ENCODE results near the gene RNFT2.

Gene RNFT2

GRCh38 chr12:116717466-116718437 is 20.4 kb upstream of the RNFT2 start (continued):
- TF ChIP-seq ZNF501 (tag by site-specific recombination; IDR thresholded peaks at IDR 0.05): peak; percentile 53; the same call in 1 of the 2 replicates
- peak; percentile 41 for TF ChIP-seq SP7 (tag by site-specific recombination; IDR thresholded peaks at IDR 0.05)
- peak; percentile 13; the same call in 1 of the 2 replicates for TF ChIP-seq ZNF629 (tag by site-specific recombination; IDR thresholded peaks at IDR 0.05)
- no peak for TF ChIP-seq ZNF707 (tag by site-specific recombination; IDR thresholded peaks at IDR 0.05)
- TF ChIP-seq ZNF354C (tag by site-specific recombination; IDR thresholded peaks at IDR 0.05; ENCODE audit: borderline replicate concordance, low read depth): no peak
- peak; percentile 17; the same call in 1 of the 2 replicates for TF ChIP-seq ZNF639 (tag by site-specific recombination; IDR thresholded peaks at IDR 0.05)
- no peak for TF ChIP-seq ZSCAN18 (tag by site-specific recombination; IDR thresholded peaks at IDR 0.05)
- TF ChIP-seq ZNF23 (tag by site-specific recombination; IDR thresholded peaks at IDR 0.05; ENCODE audit: borderline replicate concordance): no peak
- TF ChIP-seq ZNF600 (tag by site-specific recombination; IDR thresholded peaks at IDR 0.05): peak; percentile 90
- peak; percentile 75; the same call in 1 of the 2 replicates for TF ChIP-seq ZEB2 (tag by site-specific recombination; IDR thresholded peaks at IDR 0.05)
- no peak for TF ChIP-seq ZNF146 (tag by site-specific recombination; IDR thresholded peaks at IDR 0.05)
- TF ChIP-seq HIC1 (tag by site-specific recombination; IDR thresholded peaks at IDR 0.05): peak; percentile 22; the same call in 1 of the 2 replicates
- TF ChIP-seq ZBTB17 (tag by site-specific recombination; IDR thresholded peaks at IDR 0.05): peak; percentile 96
- peak; percentile 63; the same call in 1 of the 2 replicates for TF ChIP-seq OVOL3 (tag by site-specific recombination; IDR thresholded peaks at IDR 0.05)
- no peak for TF ChIP-seq ZNF544 (tag by site-specific recombination; IDR thresholded peaks at IDR 0.05)
- peak; percentile 88 for TF ChIP-seq WT1 (tag by site-specific recombination; IDR thresholded peaks at IDR 0.05)
- peak; percentile 58; the same call in 1 of the 2 replicates for TF ChIP-seq ZFP37 (tag by site-specific recombination; IDR thresholded peaks at IDR 0.05)
- TF ChIP-seq ZNF561 (tag by site-specific recombination; IDR thresholded peaks at IDR 0.05; ENCODE audit: borderline replicate concordance): 0 out of 2 replicates have a peak, but pooled peaks have one; percentile 44
- TF ChIP-seq ELK4 (IDR thresholded peaks at IDR 0.05; ENCODE audit: borderline replicate concordance, low read depth, low read length): no peak
- no peak for TF ChIP-seq ZNF202 (tag by site-specific recombination; IDR thresholded peaks at IDR 0.05; ENCODE audit: borderline replicate concordance)
- no peak for TF ChIP-seq ZNF114 (tag by site-specific recombination; IDR thresholded peaks at IDR 0.05)
- no peak for TF ChIP-seq ZBTB21 (tag by site-specific recombination; IDR thresholded peaks at IDR 0.05)
- no peak for TF ChIP-seq ZNF423 (tag by site-specific recombination; IDR thresholded peaks at IDR 0.05)
- TF ChIP-seq ZNF621 (tag by site-specific recombination; IDR thresholded peaks at IDR 0.05): no peak
- no peak for TF ChIP-seq SP2 (tag by site-specific recombination; IDR thresholded peaks at IDR 0.05)
- TF ChIP-seq ZNF362 (tag by site-specific recombination; IDR thresholded peaks at IDR 0.05): no peak
- TF ChIP-seq TCF7L2 (IDR thresholded peaks at IDR 0.05; ENCODE audit: borderline replicate concordance, low read depth, low read length): no peak
- no peak for TF ChIP-seq ZNF223 (tag by site-specific recombination; IDR thresholded peaks at IDR 0.05)
- no peak for TF ChIP-seq ZNF514 (tag by site-specific recombination; IDR thresholded peaks at IDR 0.05)
- peak; percentile 81 for TF ChIP-seq SCRT1 (tag by site-specific recombination; IDR thresholded peaks at IDR 0.05; ENCODE audit: borderline replicate concordance)
- peak; percentile 77 for TF ChIP-seq ZBTB44 (tag by site-specific recombination; IDR thresholded peaks at IDR 0.05)
